A549 treated with CORT108297 at 1 μM for 4 hours (cell line): Measurements from ENCODE around the gene MTHFD2. TPM values are rescaled to one million over a fixed set of nuclear protein-coding genes. Genes with fewer than 3 reads are reported as not detected.

Source experiments
- total RNA-seq: library from RNA; stranded (reverse); fragments of 200-300 nt; extraction: Qiagen RNA extraction; gene quantifications from 5 replicates; pipeline ENCODE4 v1.2.3, GENCODE V29; 2022

Gene MTHFD2
- 149 to 173 TPM (median 158 TPM) in 5 replicates for total RNA-seq

DNA sequence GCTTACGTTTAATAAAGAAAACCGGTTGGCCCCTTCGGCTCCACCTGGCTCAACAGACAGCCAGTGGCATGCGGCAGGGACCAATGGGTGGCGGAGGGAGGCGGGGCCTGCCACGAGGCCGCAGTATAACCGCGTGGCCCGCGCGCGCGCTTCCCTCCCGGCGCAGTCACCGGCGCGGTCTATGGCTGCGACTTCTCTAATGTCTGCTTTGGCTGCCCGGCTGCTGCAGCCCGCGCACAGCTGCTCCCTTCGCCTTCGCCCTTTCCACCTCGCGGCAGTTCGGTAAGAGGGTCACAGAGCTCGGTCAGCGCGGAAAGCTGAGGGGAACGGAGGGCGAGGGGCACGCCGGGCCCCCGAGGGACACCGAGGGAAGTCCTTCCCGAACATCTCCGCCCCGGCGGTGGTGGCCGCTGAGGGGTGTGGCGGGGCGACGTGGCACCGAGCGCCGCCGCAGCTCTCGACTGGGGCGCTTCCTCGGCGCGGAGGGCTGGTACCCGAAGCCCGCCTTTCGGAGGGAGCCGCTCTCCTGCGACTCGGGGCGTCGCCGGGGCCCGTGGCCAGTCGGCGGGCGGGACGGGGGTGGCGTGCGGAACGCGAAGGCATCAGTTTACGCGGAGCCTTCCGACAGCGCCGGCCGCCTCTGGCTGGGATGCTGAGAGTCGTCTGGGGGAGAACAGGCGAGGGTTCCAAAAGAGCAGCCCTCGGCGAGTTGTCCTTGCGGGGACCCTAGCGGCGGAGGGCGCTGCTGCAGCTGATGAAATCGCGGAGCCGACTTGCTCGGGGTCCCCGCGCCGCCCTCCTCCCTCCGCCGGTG is at the start of gene MTHFD2:
Gene MTHFD2, plus strand, starts transcription at position 155 of the 814 bp plus-strand sequence. Its CDS starts 27 bp downstream, at position 182.

DNA sequence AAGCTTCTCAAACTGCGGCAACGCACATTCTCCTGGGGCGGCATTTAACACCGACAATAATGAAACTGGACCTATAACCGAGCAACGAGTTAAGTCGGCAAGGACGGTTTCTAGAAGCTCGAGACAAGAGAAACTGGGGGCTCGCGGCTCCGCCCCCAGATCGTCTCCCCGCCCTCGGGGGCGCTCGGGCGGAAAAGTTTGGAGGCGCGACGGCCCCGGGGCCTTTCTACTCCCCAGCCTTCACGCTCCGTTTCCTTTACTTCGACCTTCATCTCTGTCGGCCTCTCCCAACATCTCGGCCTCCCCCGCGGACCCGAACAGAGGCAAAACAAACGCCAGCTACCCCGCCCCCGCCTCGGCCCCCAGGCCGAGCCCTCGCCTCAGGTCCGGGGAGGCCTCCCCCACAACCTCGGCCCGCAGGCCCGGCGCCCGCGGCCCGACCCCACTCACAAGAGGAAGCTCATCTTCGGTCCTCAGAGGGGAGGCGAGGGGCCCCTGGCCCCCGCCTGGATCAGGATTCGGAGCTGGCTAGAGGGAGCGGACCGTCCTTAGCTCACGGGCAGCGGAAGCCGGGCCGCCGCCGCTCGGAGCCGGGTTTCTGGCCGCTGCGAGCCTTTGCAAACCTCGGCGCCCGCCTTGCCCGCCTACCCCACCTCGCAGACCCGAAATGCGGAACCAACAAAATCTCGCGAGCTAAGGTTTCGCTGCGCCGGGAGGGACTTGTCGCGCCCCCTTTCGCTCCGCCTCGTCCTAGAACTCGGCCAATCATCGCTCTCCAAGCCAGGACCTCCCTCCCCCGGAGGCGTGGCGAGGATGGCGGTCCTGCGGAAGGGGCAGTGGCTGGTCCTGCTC is 20.0 kb upstream of the MTHFD2 start, which contains the start of gene MOB1A:
Gene MOB1A, minus strand, starts transcription at position 669 of the 852 bp plus-strand sequence. Its CDS starts 205 bp downstream, at position 464.

Other genes with a start within 250 kb of the MTHFD2 start
- gene TET3, start 213.7 kb upstream of the MTHFD2 start, total RNA-seq, result 5.6 to 7.7 TPM (median 6.6 TPM) in 5 replicates
- 121 to 144 TPM (median 132 TPM) in 5 replicates for gene BOLA3, start 50.7 kb upstream of the MTHFD2 start, total RNA-seq
- gene MOB1A, start 19.7 kb upstream of the MTHFD2 start, total RNA-seq, result 73.4 to 87.8 TPM (median 79.9 TPM) in 5 replicates
- gene SLC4A5, start 144.8 kb downstream of the MTHFD2 start, total RNA-seq, result 0.24 to 0.63 TPM (median 0.42 TPM) in 5 replicates
- 102 to 155 TPM (median 147 TPM) in 5 replicates for gene DCTN1, start 181.7 kb downstream of the MTHFD2 start, total RNA-seq
- 2.5 to 4.0 TPM (median 3.3 TPM) in 5 replicates for gene C2orf81, start 223.0 kb downstream of the MTHFD2 start, total RNA-seq
- gene WDR54, start 223.1 kb downstream of the MTHFD2 start, total RNA-seq, result 71.7 to 93.6 TPM (median 91.4 TPM) in 5 replicates
- gene RTKN, start 243.3 kb downstream of the MTHFD2 start, total RNA-seq, result 19.7 to 29.6 TPM (median 26.0 TPM) in 5 replicates